ENCODE measurements around the gene SAMD3. TPM values are rescaled to one million over a fixed set of nuclear protein-coding genes. Genes with fewer than 3 reads are reported as not detected.

SAMD3 gene
- total and polyA plus RNA-seq, 2 of the 4 experiments (the other 2 are of a cell fraction): 3.0 to 3.9 TPM

GRCh38 chr6:130152908-130153510, 69.7 kb downstream of the SAMD3 start:
- dilution Hi-C loops (cut with HindIII; ENCODE audit: low sequenced_read_pairs, unreplicated experiment): no loop called here

More at GRCh38 chr6:130152908-130153510, 69.7 kb downstream of the SAMD3 start:
- Histone ChIP-seq H2AFZ (replicated peaks; ENCODE audit: low read length, poor library complexity) (no peak overlapping the region), H3K56ac (ENCODE audit: extremely low read depth, insufficient read depth, low read length) (no peak overlapping the region), H3K4me3 (ENCODE audit: insufficient read depth, low read depth, low read length) (no peak overlapping the region), H2BK120ac (ENCODE audit: low read depth, low read length) (no peak overlapping the region), H3K9ac (ENCODE audit: low read depth, low read length) (no peak overlapping the region), H3K4me2 (ENCODE audit: low read depth, low read length) (no peak overlapping the region), H3K18ac (ENCODE audit: low read depth, low read length) (no peak overlapping the region), H2BK5ac (ENCODE audit: low read depth, low read length, poor library complexity, severe bottlenecking) (no peak overlapping the region), H2BK20ac (ENCODE audit: low read depth, low read length) (no peak overlapping the region), H2AK9ac (replicated peaks; ENCODE audit: low read depth, low read length, poor library complexity) (no peak overlapping the region), H4K5ac (ENCODE audit: low read depth, low read length) (no peak overlapping the region), H3K23ac (ENCODE audit: low read depth, low read length) (no peak overlapping the region), H3K36me3 (ENCODE audit: control insufficient read depth, insufficient read depth, low read length) (0 out of 2 replicates have a peak, but pooled peaks cover 1% of the 10 kb centered on the region), H3K4ac (ENCODE audit: low read depth, low read length) (no peak overlapping the region), H3K4me1 (ENCODE audit: control insufficient read depth, insufficient read depth, low read length) (no peaks in the 10 kb centered on the region), H4K8ac (ENCODE audit: low read depth in 2 of 2, low read length in 2 of 2) (no peak overlapping the region), H3K9me1 (ENCODE audit: insufficient read depth, low read length) (no peaks in the 10 kb centered on the region; the same call in 1 of the 2 replicates), H3K27ac (ENCODE audit: insufficient read depth, low read length) (no peak overlapping the region), H3K9me3 (ENCODE audit: control insufficient read depth, insufficient read depth, low read length) (no peaks in the 10 kb centered on the region), H4K20me1 (ENCODE audit: insufficient read depth, low read length) (no peaks in the 10 kb centered on the region), H3K14ac (replicated peaks; ENCODE audit: low read depth, low read length) (no peak overlapping the region), H2AK5ac (ENCODE audit: low read depth, low read length) (no peak overlapping the region), H3K79me1 (ENCODE audit: low read depth in 1 of 2, low read length in 2 of 2) (no peaks in the 10 kb centered on the region), H2BK15ac (ENCODE audit: low read depth, low read length) (no peak overlapping the region), H4K91ac (ENCODE audit: insufficient read depth, low read depth, low read length) (no peak overlapping the region), H3K27me3 (ENCODE audit: control insufficient read depth, insufficient read depth, low read length) (no peaks in the 10 kb centered on the region)
- WGBS, 2 experiments (ENCODE audit: extremely low coverage in 2 of 2, insufficient read length in 1 of 2): no CpG with 5 or more reads among the region's 6 CpGs
- ATAC-seq (ENCODE audit: low read depth) (no peak), DNase-seq (no peak)
- BruUV-seq (replicated peaks): no TSS peak
- ChIA-PET CTCF (no interaction called here), POLR2A (ENCODE audit: unreplicated experiment) (no interaction called here)
- in situ Hi-C loops (cut with MboI; ENCODE audit: low sequenced_read_pairs) (no loop called here), intact Hi-C loops (cut with micrococcal nuclease) (no loop called here)
- TF ChIP-seq CEBPB (IDR thresholded peaks at IDR 0.05; ENCODE audit: low read depth, low read length) (no peak), BHLHE40 (IDR thresholded peaks at IDR 0.05; ENCODE audit: low read depth, low read length) (no peak), ELK1 (IDR thresholded peaks at IDR 0.05; ENCODE audit: borderline replicate concordance, low read depth, low read length) (no peak), RAD21 (IDR thresholded peaks at IDR 0.05; ENCODE audit: low read length) (no peak), POLR2A (IDR thresholded peaks at IDR 0.05; ENCODE audit: low read depth, low read length) (no peak), MAFK (IDR thresholded peaks at IDR 0.05; ENCODE audit: low read depth, low read length) (no peak), CTCF (conservative IDR thresholded peaks at IDR 0.05; ENCODE audit: low read depth, low read length) (no peak), USF2 (IDR thresholded peaks at IDR 0.05; ENCODE audit: low read depth, low read length) (no peak), MAZ (IDR thresholded peaks at IDR 0.05; ENCODE audit: borderline replicate concordance, low read depth, low read length) (no peak)
